ENCODE data around the gene FER.
"Not testable (repeated sequence)": the region's sequence is repeated elsewhere in the genome, so short reads cannot be mapped to it uniquely, and the experiment has no call there.

FER gene

GRCh38 chr5:108830705-108831276 is 83.1 kb downstream of the FER start:
- in situ Hi-C loops (cut with MboI; ENCODE audit: low pct_unique_long_range_greater_than_20kb, low sequenced_read_pairs, unreplicated experiment): no loop called here
- no peak for DNase-seq (ENCODE audit: low spot score)
- no peak for TF ChIP-seq CTCF (IDR thresholded peaks at IDR 0.05; ENCODE audit: extremely low read depth, insufficient read depth, missing control alignments)

GRCh38 chr5:108836492-108836891 is 88.8 kb downstream of the FER start:
- no peak for TF ChIP-seq CTCF (IDR thresholded peaks at IDR 0.05; ENCODE audit: extremely low read depth, insufficient read depth, missing control alignments)
- DNase-seq (ENCODE audit: low spot score): no peak
- in situ Hi-C loops (cut with MboI; ENCODE audit: low pct_unique_long_range_greater_than_20kb, low sequenced_read_pairs, unreplicated experiment): no loop called here

GRCh38 chr5:108842260-108842941 is 94.7 kb downstream of the FER start:
- in situ Hi-C loops (cut with MboI; ENCODE audit: low pct_unique_long_range_greater_than_20kb, low sequenced_read_pairs, unreplicated experiment); DNase-seq (ENCODE audit: low spot score): not testable (repeated sequence)

GRCh38 chr5:108851129-108851528 is 103.4 kb downstream of the FER start:
- in situ Hi-C loops (cut with MboI; ENCODE audit: low pct_unique_long_range_greater_than_20kb, low sequenced_read_pairs, unreplicated experiment); DNase-seq (ENCODE audit: low spot score): not testable (repeated sequence)

GRCh38 chr5:108857905-108858304 is 110.2 kb downstream of the FER start:
- no peak for DNase-seq (ENCODE audit: low spot score)
- in situ Hi-C loops (cut with MboI; ENCODE audit: low pct_unique_long_range_greater_than_20kb, low sequenced_read_pairs, unreplicated experiment): no loop called here
- TF ChIP-seq CTCF (IDR thresholded peaks at IDR 0.05; ENCODE audit: extremely low read depth, insufficient read depth, missing control alignments): no peak

GRCh38 chr5:108858959-108859358 is 111.3 kb downstream of the FER start:
- TF ChIP-seq CTCF (IDR thresholded peaks at IDR 0.05; ENCODE audit: extremely low read depth, insufficient read depth, missing control alignments): no peak
- peak; percentile 58 for DNase-seq (ENCODE audit: low spot score)
- in situ Hi-C loops (cut with MboI; ENCODE audit: low pct_unique_long_range_greater_than_20kb, low sequenced_read_pairs, unreplicated experiment): no loop called here

GRCh38 chr5:108862211-108862610 is 114.5 kb downstream of the FER start:
- DNase-seq (ENCODE audit: low spot score): no peak
- no peak for TF ChIP-seq CTCF (IDR thresholded peaks at IDR 0.05; ENCODE audit: extremely low read depth, insufficient read depth, missing control alignments)
- in situ Hi-C loops (cut with MboI; ENCODE audit: low pct_unique_long_range_greater_than_20kb, low sequenced_read_pairs, unreplicated experiment): no loop called here

GRCh38 chr5:108866097-108866496 is 118.4 kb downstream of the FER start:
- in situ Hi-C loops (cut with MboI; ENCODE audit: low pct_unique_long_range_greater_than_20kb, low sequenced_read_pairs, unreplicated experiment); DNase-seq (ENCODE audit: low spot score): not testable (repeated sequence)
